Pancreas (tissue), 10 donors: ENCODE results near the gene SETD1A. TPM values are rescaled to one million over a fixed set of nuclear protein-coding genes. Genes with fewer than 3 reads are reported as not detected.

Source experiments
- ATAC-seq, 4 donors: fragments of 200-7000 bp; cut with Tn5 transposase; one replicate each; pipeline versions ENCODE4 v1.8.0 to v1.9.1; 2020; ENCODE audit warnings: mild to moderate bottlenecking in 4 of 4, moderate library complexity in 4 of 4
- DNase-seq, 6 donors: peaks; one replicate each; pipeline ENCODE4 v3.0.0-alpha.2; 2020
- FAIRE-seq: peaks from 2 replicates; lab custom pipeline; 2012; peaks lifted over from hg19 to GRCh38; lab: Jason Lieb, UNC
- H3K27ac ChIP-seq, 4 donors: fragments of 200-600 bp; sonication (generic); 1 replicate in 3 of 4; 2 replicates in 1 of 4; pipeline versions ENCODE4 v1.5.0 to v1.8.0; 2020
- H3K27me3 ChIP-seq, 4 donors: fragments of 200-600 bp; one replicate each; pipeline ENCODE4 v1.8.0; 2021
- H3K36me3 ChIP-seq, 3 donors: fragments of 200-600 bp; sonication (generic) in 1 of 3; one replicate each; pipeline versions ENCODE4 v1.5.0 to v1.8.0; 2020 to 2021
- H3K4me1 ChIP-seq, 3 donors: fragments of 200-600 bp; one replicate each; pipeline ENCODE4 v1.8.0; 2021
- H3K4me3 ChIP-seq, 4 donors: fragments of 200-600 bp; sonication (generic) in 2 of 4; one replicate each; pipeline versions ENCODE4 v1.5.0 to v1.8.0; 2020 to 2021
- H3K9me3 ChIP-seq, 4 donors: fragments of 200-600 bp; one replicate each; pipeline ENCODE4 v1.8.0; 2021
- CTCF ChIP-seq, 4 donors: fragments of 200-600 bp; sonication (generic) in 3 of 4; IDR thresholded peaks; one replicate each; pipeline versions ENCODE4 v1.5.0 to v1.8.0; 2021; ENCODE audit warnings: antibody characterized with exemption in 4 of 4
- WGBS, 2 donors: extraction: QIAGEN DNeasy Blood & Tissue Kit; methylation state at CpG; one replicate each; pipeline ENCODE4 v1.1.7; 2013; 5-methylcytosine and 5-hydroxymethylcytosine counted together
- intact Hi-C, 3 donors: fragments of 100-400 bp; cut with DNase I; formaldehyde crosslinking; loops; one replicate each; pipeline versions ENCODE4 v1.11.1 to v1.14.2; 2022
- polyA plus RNA-seq, 2 donors: library from polyadenylated mRNA; stranded (reverse); fragments of 200-250 nt; gene quantifications; one replicate each; pipeline ENCODE4 v1.2.3, GENCODE V29; 2013
- total RNA-seq, 6 donors: library from RNA; stranded (reverse); fragmentation: NEBNext Ultra II Directional in 4 of 6; extraction: Animal tissue kit (Norgen Biotek cat#: 25700) in 4 of 6; gene quantifications; one replicate each; pipeline versions ENCODE4 v1.2.1 to v1.2.4, GENCODE V29; 2021 to 2023
- donor health status: healthy with polysubstance abuse.
- donor health status: DM: no; HTN: no; CAD: no; lungs with moderate emphysema.
- donor health status: DM: no; HTN: no; CAD: no.
- donor health status: control.
- donor health status: control.
- donor health status: Bipolar disorder and iron deficiency.
- donor health status: DM: yes; HTN: yes; CAD: no.
- donor health status: DM: no; HTN: no; CAD: no.
- donor health status: DM: no; HTN: no; CAD: no.
- donor health status: DM: yes; HTN: yes; CAD: no.

Gene SETD1A
- total and polyA plus RNA-seq, 8 donors, result 6.5 to 17.9 (median 8.5) TPM

- H3K27ac ChIP-seq, result no peak overlapping the region
- no peak for DNase-seq
These were observed 73.7 kb downstream of the SETD1A start for GRCh38 chr16:31031276-31031675.

DNA sequence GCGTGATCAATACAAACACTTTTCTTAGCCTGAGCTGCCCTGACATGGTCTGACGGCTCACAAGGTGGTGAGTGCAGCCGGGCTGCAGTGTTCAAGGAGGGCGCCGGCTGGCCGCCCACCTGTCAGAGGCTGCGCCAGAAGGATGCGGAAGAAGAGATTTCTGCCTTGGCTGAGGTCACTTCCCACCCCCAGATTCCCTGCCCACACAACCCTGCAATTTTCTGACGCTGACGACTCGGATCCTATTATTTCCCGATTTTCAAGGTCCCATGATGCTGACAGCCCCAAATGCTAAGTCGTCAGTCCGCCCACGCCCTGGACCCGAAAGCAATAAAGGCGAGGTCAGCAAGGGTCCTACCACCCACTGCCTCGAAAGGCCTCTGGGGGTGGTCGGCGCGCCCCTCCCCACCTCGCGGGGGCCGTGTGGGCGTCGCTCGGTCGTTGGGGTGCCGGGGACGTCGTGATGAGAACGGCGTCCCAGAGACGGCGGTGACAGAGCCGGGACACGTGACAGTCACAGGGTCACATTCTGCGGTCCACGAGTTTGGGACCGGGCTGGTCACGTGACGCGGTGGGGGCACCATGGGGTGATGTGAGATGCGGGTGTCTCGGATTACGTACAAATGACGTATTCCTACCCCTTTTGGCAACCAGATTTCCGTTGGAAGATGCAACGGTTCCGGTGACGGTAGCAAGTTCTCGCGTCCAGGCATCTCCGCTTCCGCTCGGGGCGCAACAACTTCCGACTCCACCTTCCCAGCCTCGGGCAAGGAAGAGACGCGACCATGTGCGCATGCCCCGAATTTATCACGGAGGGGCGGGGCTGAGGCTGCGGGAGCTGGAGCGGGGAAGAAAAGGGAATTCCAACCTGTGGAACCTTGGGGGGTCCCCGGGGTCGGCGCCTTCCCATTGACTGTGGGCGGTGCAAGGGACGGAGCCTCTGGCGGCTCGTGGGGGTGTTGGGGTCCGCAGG lies 75.5 kb downstream of the SETD1A start, which contains the start of gene STX4:
Gene STX4 (plus strand): TSS at position 823 of the 973 bp plus-strand sequence. CDS start 248 bp downstream, outside the sequence.
- intact Hi-C loops, result no loop called here

More at GRCh38 chr16:31031276-31031675, 73.7 kb downstream of the SETD1A start:
- 90 to 96% methylated on average over 4 of the region's 4 CpGs for WGBS, 2 donors
- no peak for TF ChIP-seq CTCF (IDR thresholded peaks at IDR 0.05)
- Histone ChIP-seq H3K36me3 (no peaks in the 10 kb centered on the region), H3K9me3 (no peaks in the 10 kb centered on the region), H3K27me3 (no peaks in the 10 kb centered on the region), H3K4me3 (no peak overlapping the region), H3K4me1 (peaks cover 4 to 5% (median 4%) of the 10 kb centered on the region in 3 donors)
- no peak for FAIRE-seq
- intact Hi-C loops, result no loop called here
- ATAC-seq, result no peak

DNA sequence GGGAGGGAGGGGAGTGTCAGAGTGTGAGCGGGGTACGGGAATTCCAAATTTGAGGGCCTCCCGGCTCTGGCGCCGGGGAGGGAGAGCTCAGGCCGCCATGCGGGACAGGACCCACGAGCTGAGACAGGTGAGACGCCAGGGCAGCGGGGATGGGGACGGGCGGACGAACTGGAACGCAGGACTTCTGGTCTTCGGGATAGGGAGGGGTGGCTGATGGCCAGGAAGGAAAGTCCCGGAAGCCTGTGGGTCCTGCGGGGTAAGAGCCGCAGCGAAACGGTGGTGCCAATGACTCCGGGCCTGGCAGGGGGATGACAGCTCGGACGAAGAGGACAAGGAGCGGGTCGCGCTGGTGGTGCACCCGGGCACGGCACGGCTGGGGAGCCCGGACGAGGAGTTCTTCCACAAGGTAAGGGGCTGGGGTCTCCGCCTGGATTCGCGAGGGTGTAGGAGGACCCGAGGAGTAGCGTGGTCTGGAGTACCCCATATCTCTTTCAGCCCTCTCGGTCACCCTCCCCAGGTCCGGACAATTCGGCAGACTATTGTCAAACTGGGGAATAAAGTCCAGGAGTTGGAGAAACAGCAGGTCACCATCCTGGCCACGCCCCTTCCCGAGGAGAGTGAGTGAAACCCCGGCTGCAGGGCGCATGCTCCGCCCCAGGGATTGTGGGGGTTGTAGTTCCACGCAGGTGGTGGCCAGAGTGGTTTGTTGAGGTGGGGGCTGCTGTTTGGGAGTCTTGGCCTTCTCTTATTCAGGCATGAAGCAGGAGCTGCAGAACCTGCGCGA lies 76.3 kb downstream of the SETD1A start:
- 1% methylated on average over 47 of the region's 47 CpGs for WGBS, 2 donors
- ATAC-seq, result peak; percentile 83 to 91 (median 86)
- peak; percentile 88 to 97 (median 93) for DNase-seq
- intact Hi-C loops, result no loop called here
- peaks cover 4 to 10% (median 5%) of the 10 kb centered on the region in 3 donors for H3K36me3 ChIP-seq
- H3K4me1 ChIP-seq, result peaks cover 4 to 5% (median 4%) of the 10 kb centered on the region in 3 donors
- H3K27ac ChIP-seq, result peak overlapping the region; percentile 85 to 96 (median 90)
- H3K27me3 ChIP-seq, result no peaks in the 10 kb centered on the region
- no peak for FAIRE-seq
- H3K4me3 ChIP-seq, result peak overlapping the region; percentile 82 to 99 (median 96)
- no peaks in the 10 kb centered on the region for H3K9me3 ChIP-seq
- no peak for TF ChIP-seq CTCF (IDR thresholded peaks at IDR 0.05)

More for the DNA sequence above, 75.5 kb downstream of the SETD1A start, which contains the start of gene STX4:
- H3K27me3 ChIP-seq, result no peaks in the 10 kb centered on the region
- TF ChIP-seq CTCF (IDR thresholded peaks at IDR 0.05), result no peak
- H3K4me3 ChIP-seq, result peak within 1 kb of the TSS; percentile 82 to 99 (median 96)
- H3K36me3 ChIP-seq, result peaks cover 0 to 4% (median 4%) of the 10 kb centered on the region in 3 donors
- 0% methylated on average over 74 to 75 of the region's 75 CpGs for WGBS, 2 donors
- DNase-seq (peak; percentile 96 to 99 (median 98)), FAIRE-seq (no peak), ATAC-seq (peak; percentile 94 to 98 (median 95))
- H3K27ac ChIP-seq, result peak within 1 kb of the TSS; percentile 85 to 96 (median 90)
- H3K9me3 ChIP-seq, result no peaks in the 10 kb centered on the region
- peaks cover 4 to 5% (median 4%) of the 10 kb centered on the region in 3 donors for H3K4me1 ChIP-seq

Other genes with a start within 250 kb of the SETD1A start
- gene PHKG2, start 209.3 kb upstream of the SETD1A start, total RNA-seq, result 10 to 100 TPM in 3 of 6 donors, 1 to 10 TPM in 3; 7.9 to 15.7 (median 9.5) TPM
- gene PHKG2, start 209.3 kb upstream of the SETD1A start, polyA plus RNA-seq, result 10 to 100 TPM; 42.1 to 42.3 TPM
- 1 to 10 TPM; 1.7 to 5.7 (median 3.0) TPM for gene CFAP119, start 195.7 kb upstream of the SETD1A start, total RNA-seq
- gene CFAP119, start 195.7 kb upstream of the SETD1A start, polyA plus RNA-seq, result 10 to 100 TPM; 21.4 to 32.1 TPM
- 10 to 100 TPM; 37.7 to 66.6 (median 40.6) TPM for gene RNF40, start 195.4 kb upstream of the SETD1A start, total RNA-seq
- 10 to 100 TPM; 65.3 to 68.4 TPM for gene RNF40, start 195.4 kb upstream of the SETD1A start, polyA plus RNA-seq
- 1 to 10 TPM; 4.5 to 8.6 (median 6.2) TPM for gene ZNF629, start 170.5 kb upstream of the SETD1A start, total RNA-seq
- gene ZNF629, start 170.5 kb upstream of the SETD1A start, polyA plus RNA-seq, result 1 to 10 TPM; 5.8 to 6.3 TPM
- 10 to 100 TPM in 4 of 6 donors, 1 to 10 TPM in 2; 9.2 to 14.1 (median 10.7) TPM for gene BCL7C, start 63.7 kb upstream of the SETD1A start, total RNA-seq
- 10 to 100 TPM; 22.3 to 29.3 TPM for gene BCL7C, start 63.7 kb upstream of the SETD1A start, polyA plus RNA-seq
- gene CTF1, start 61.1 kb upstream of the SETD1A start, total RNA-seq, result 1 to 10 TPM; 1.6 to 3.2 (median 1.9) TPM
- 1 to 10 TPM; 2.5 to 2.9 TPM for gene CTF1, start 61.1 kb upstream of the SETD1A start, polyA plus RNA-seq
- gene FBXL19, start 34.2 kb upstream of the SETD1A start, total RNA-seq, result 10 to 100 TPM in 1 of 6 donors, 1 to 10 TPM in 5; 3.8 to 13.5 (median 4.6) TPM
- 10 to 100 TPM; 10.1 to 26.8 TPM for gene FBXL19, start 34.2 kb upstream of the SETD1A start, polyA plus RNA-seq
- gene ORAI3, start 8.7 kb upstream of the SETD1A start, total RNA-seq, result 10 to 100 TPM in 4 of 6 donors, 1 to 10 TPM in 2; 8.6 to 12.5 (median 11.4) TPM
- 10 to 100 TPM in 1 of 2 donors, 1 to 10 TPM in 1; 9.5 to 10.3 TPM for gene ORAI3, start 8.7 kb upstream of the SETD1A start, polyA plus RNA-seq
- gene HSD3B7, start 27.5 kb downstream of the SETD1A start, total RNA-seq, result 10 to 100 TPM; 14.2 to 32.1 (median 17.3) TPM
- gene HSD3B7, start 27.5 kb downstream of the SETD1A start, polyA plus RNA-seq, result 10 to 100 TPM; 16.6 to 28.4 TPM
- 1 to 10 TPM in 1 of 6 donors, under 1 TPM in 5; 0.16 to 1.4 (median 0.56) TPM for gene STX1B, start 52.9 kb downstream of the SETD1A start, total RNA-seq
- gene STX1B, start 52.9 kb downstream of the SETD1A start, polyA plus RNA-seq, result 1 to 10 TPM in 1 of 2 donors, under 1 TPM in 1; 0.82 to 2.4 TPM
- 10 to 100 TPM; 22.2 to 48.9 (median 26.9) TPM for gene STX4, start 75.8 kb downstream of the SETD1A start, total RNA-seq
- gene STX4, start 75.8 kb downstream of the SETD1A start, polyA plus RNA-seq, result 10 to 100 TPM; 91.8 to 94.4 TPM
- 1 to 10 TPM; 1.5 to 5.5 (median 3.3) TPM for gene ZNF668, start 116.5 kb downstream of the SETD1A start, total RNA-seq
- gene ZNF668, start 116.5 kb downstream of the SETD1A start, polyA plus RNA-seq, result 1 to 10 TPM; 4.5 to 6.4 TPM
- 10 to 100 TPM in 1 of 6 donors, 1 to 10 TPM in 5; 5.6 to 12.6 (median 7.0) TPM for gene ZNF646, start 116.7 kb downstream of the SETD1A start, total RNA-seq
- gene ZNF646, start 116.7 kb downstream of the SETD1A start, polyA plus RNA-seq, result 10 to 100 TPM in 1 of 2 donors, 1 to 10 TPM in 1; 3.9 to 10.7 TPM
- gene PRSS53, start 131.2 kb downstream of the SETD1A start, total RNA-seq, result 1 to 10 TPM in 5 of 6 donors, under 1 TPM in 1; 0.52 to 2.1 (median 1.3) TPM
- gene PRSS53, start 131.2 kb downstream of the SETD1A start, polyA plus RNA-seq, result 1 to 10 TPM; 5.3 to 8.2 TPM
- 10 to 100 TPM; 37.7 to 54.3 (median 49.7) TPM for gene VKORC1, start 137.0 kb downstream of the SETD1A start, total RNA-seq
- 10 to 100 TPM; 50.2 to 90.9 TPM for gene VKORC1, start 137.0 kb downstream of the SETD1A start, polyA plus RNA-seq
- 10 to 100 TPM; 25.7 to 64.2 (median 37.0) TPM for gene BCKDK, start 150.6 kb downstream of the SETD1A start, total RNA-seq
- gene BCKDK, start 150.6 kb downstream of the SETD1A start, polyA plus RNA-seq, result 10 to 100 TPM; 27.4 to 30.7 TPM
- 10 to 100 TPM; 31.5 to 40.7 (median 37.6) TPM for gene KAT8, start 159.9 kb downstream of the SETD1A start, total RNA-seq
- 10 to 100 TPM; 56.0 to 71.7 TPM for gene KAT8, start 159.9 kb downstream of the SETD1A start, polyA plus RNA-seq
- gene PRSS8, start 178.0 kb downstream of the SETD1A start, total RNA-seq, result 10 to 100 TPM; 32.5 to 89.3 (median 53.8) TPM
- gene PRSS8, start 178.0 kb downstream of the SETD1A start, polyA plus RNA-seq, result 10 to 100 TPM; 69.8 to 70.6 TPM
- 1 to 10 TPM in 2 of 6 donors, under 1 TPM in 4; 0.14 to 3.1 (median 0.79) TPM for gene PRSS36, start 192.3 kb downstream of the SETD1A start, total RNA-seq
- 1 to 10 TPM; 1.9 to 2.7 TPM for gene PRSS36, start 192.3 kb downstream of the SETD1A start, polyA plus RNA-seq
- gene FUS, start 222.4 kb downstream of the SETD1A start, total RNA-seq, result 100 to 1,000 TPM in 3 of 6 donors, 10 to 100 TPM in 3; 69.4 to 134 (median 89.7) TPM
- 100 to 1,000 TPM; 243 to 379 TPM for gene FUS, start 222.4 kb downstream of the SETD1A start, polyA plus RNA-seq
- 10 to 100 TPM in 2 of 6 donors, 1 to 10 TPM in 4; 3.3 to 27.3 (median 6.7) TPM for gene PYCARD, start 245.0 kb downstream of the SETD1A start, total RNA-seq
- gene PYCARD, start 245.0 kb downstream of the SETD1A start, polyA plus RNA-seq, result 10 to 100 TPM; 13.9 to 14.1 TPM